MCF 10A (cell line): ENCODE data around the gene DCBLD2. TPM values are rescaled to one million over a fixed set of nuclear protein-coding genes. Genes with fewer than 3 reads are reported as not detected.
A peak's percentile ranks its signal among the peaks of the same experiment; 100 is the strongest.
"Not testable (repeated sequence)": the region's sequence is repeated elsewhere in the genome, so short reads cannot be mapped to it uniquely, and the experiment has no call there.

Source experiments
- BruUV-seq: library from RNA; stranded (reverse); fragments of 400-500 nt; replicated peaks from 2 replicates; lab custom pipeline; 2021; lab: Mats Ljungman, UMichigan
- CTCF ChIA-PET: fragments of 300-600 bp; sonication (Branson Sonifier 250); formaldehyde crosslinking; extraction: SDS; loops from one replicate; lab custom pipeline; 2021; ENCODE audit warnings: antibody characterized with exemption, inconsistent platforms; lab: Yijun Ruan, JAX
- POLR2A ChIA-PET: fragments of 300-600, 350-650 bp; sonication (Branson Sonifier 250); formaldehyde crosslinking; extraction: SDS; loops from one replicate; lab custom pipeline; 2020; ENCODE audit warnings: antibody characterized with exemption, inconsistent platforms; lab: Yijun Ruan, JAX
- DNase-seq: peaks from one replicate; pipeline ENCODE4 v3.0.0-alpha.2; 2018; ENCODE audit not compliant: unreplicated experiment
- H3K27ac Mint-ChIP-seq: one replicate; pipeline ENCODE4 v1.8.0; 2022; ENCODE audit warnings: mild to moderate bottlenecking, low read depth, mixed read lengths; ENCODE audit not compliant: unreplicated experiment
- H3K27me3 Mint-ChIP-seq: one replicate; pipeline ENCODE4 v1.8.0; 2022; ENCODE audit warnings: mixed read lengths; ENCODE audit not compliant: insufficient read depth, unreplicated experiment
- H3K36me3 Mint-ChIP-seq: one replicate; pipeline ENCODE4 v1.8.0; 2022; ENCODE audit warnings: mild to moderate bottlenecking, moderate library complexity, mixed read lengths; ENCODE audit not compliant: insufficient read depth, unreplicated experiment
- H3K4me1 Mint-ChIP-seq: one replicate; pipeline ENCODE4 v1.8.0; 2022; ENCODE audit warnings: mixed read lengths; ENCODE audit not compliant: insufficient read depth, unreplicated experiment
- H3K4me3 Mint-ChIP-seq: one replicate; pipeline ENCODE4 v1.8.0; 2022; ENCODE audit warnings: mild to moderate bottlenecking, moderate library complexity, mixed read lengths; ENCODE audit not compliant: unreplicated experiment
- H3K9me3 Mint-ChIP-seq: one replicate; pipeline ENCODE4 v1.8.0; 2022; ENCODE audit warnings: mixed read lengths; ENCODE audit not compliant: unreplicated experiment
- CTCF ChIP-seq: fragments of 200-600 bp; IDR thresholded peaks from one replicate; pipeline ENCODE4 v1.8.0; 2022; ENCODE audit warnings: antibody characterized with exemption, mild to moderate bottlenecking; ENCODE audit not compliant: unreplicated experiment
- intact Hi-C: fragments of 100-400 bp; cut with micrococcal nuclease; formaldehyde crosslinking; loops from 2 replicates; pipeline ENCODE4 v1.14.1; 2022
- total RNA-seq: library from RNA; stranded (reverse); gene quantifications from 2 replicates; pipeline ENCODE4 v1.2.3, GENCODE V29; 2022

The DCBLD2 gene
- total RNA-seq, 1 experiment from 2014 or later = 161 TPM

- POLR2A ChIA-PET = interaction anchor here (0.8 to 12.8 kb wide), 3 partner anchors 14 to 38 kb away, joined by 3 to 278 read pairs (median 3); partner anchors contain the start of gene DCBLD2
- CTCF ChIA-PET = interaction anchor here (0.6 to 1.8 kb wide), 5 partner anchors 17 to 844 kb away, joined by 3 to 5 read pairs (median 4); partner anchors contain the start of gene DCBLD2
- no peaks in the 10 kb centered on the region for H3K27me3 Mint-ChIP-seq
- BruUV-seq = no TSS peak
- peak overlapping the region; percentile 50 for H3K4me3 Mint-ChIP-seq
- intact Hi-C loops = no loop called here
- DNase-seq = no peak
- TF ChIP-seq CTCF = no peak
- peak overlapping the region; percentile 90 for H3K27ac Mint-ChIP-seq
- no peaks in the 10 kb centered on the region for H3K9me3 Mint-ChIP-seq
- peaks cover 20% of the 10 kb centered on the region for H3K36me3 Mint-ChIP-seq
- peaks cover 31% of the 10 kb centered on the region for H3K4me1 Mint-ChIP-seq
Measured at GRCh38 chr3:98884675-98885371, 16.7 kb downstream of the DCBLD2 start.

- H3K27me3 Mint-ChIP-seq, H3K27ac Mint-ChIP-seq, H3K9me3 Mint-ChIP-seq, DNase-seq, BruUV-seq, intact Hi-C loops, H3K4me3 Mint-ChIP-seq: not testable (repeated sequence)
- CTCF ChIA-PET = interaction anchor here (1.1 to 1.6 kb wide), 2 partner anchors 29 to 89 kb away, joined by 3 read pairs; no protein-coding TSS in a partner anchor
- H3K36me3 Mint-ChIP-seq = peaks cover 20% of the 10 kb centered on the region
- POLR2A ChIA-PET = interaction anchor here (0.7 to 12.8 kb wide), 3 partner anchors 9 to 16 kb away, joined by 4 to 278 read pairs (median 4); partner anchors contain the start of gene DCBLD2
- H3K4me1 Mint-ChIP-seq = peaks cover 30% of the 10 kb centered on the region
Measured at GRCh38 chr3:98882614-98883333, 18.7 kb downstream of the DCBLD2 start.

- DNase-seq = no peak
- H3K36me3 Mint-ChIP-seq = peaks cover 20% of the 10 kb centered on the region
- peak overlapping the region; percentile 1 for H3K4me3 Mint-ChIP-seq
- TF ChIP-seq CTCF = no peak
- no peaks in the 10 kb centered on the region for H3K27me3 Mint-ChIP-seq
- peaks cover 1% of the 10 kb centered on the region for H3K9me3 Mint-ChIP-seq
- BruUV-seq = no TSS peak
- intact Hi-C loops = no loop called here
- H3K4me1 Mint-ChIP-seq = peaks cover 27% of the 10 kb centered on the region
- POLR2A ChIA-PET = interaction anchor here (0.7 to 1.2 kb wide), 3 partner anchors 9 to 71 kb away, joined by 3 to 4 read pairs (median 4); no protein-coding TSS in a partner anchor
- peak overlapping the region; percentile 10 for H3K27ac Mint-ChIP-seq
- CTCF ChIA-PET = no interaction called here
Measured at GRCh38 chr3:98877132-98877531, 24.4 kb downstream of the DCBLD2 start.

- intact Hi-C loops = no loop called here
- peaks cover 10% of the 10 kb centered on the region for H3K36me3 Mint-ChIP-seq
- CTCF ChIA-PET = interaction anchor here (1.4 kb wide), 1 partner anchor 13 kb away, joined by 4 read pairs; no protein-coding TSS in a partner anchor
- POLR2A ChIA-PET = interaction anchor here (0.7 to 1.4 kb wide), 6 partner anchors 11 to 926 kb away, joined by 3 to 6 read pairs (median 4); partner anchors contain the start of gene DCBLD2
- peak overlapping the region; percentile 22 for H3K27ac Mint-ChIP-seq
- peaks cover 27% of the 10 kb centered on the region for H3K4me1 Mint-ChIP-seq
- no TSS peak for BruUV-seq
- no peak for TF ChIP-seq CTCF
- DNase-seq = no peak
- peaks cover 11% of the 10 kb centered on the region for H3K9me3 Mint-ChIP-seq
- no peak overlapping the region for H3K4me3 Mint-ChIP-seq
- no peaks in the 10 kb centered on the region for H3K27me3 Mint-ChIP-seq
Measured at GRCh38 chr3:98875535-98875934, 26.0 kb downstream of the DCBLD2 start.
